Activated B cell treated with CpG ODN at 0.5 μM for 24 hours (primary cell): ENCODE measurements around the gene NFKBIE. TPM values are rescaled to one million over a fixed set of nuclear protein-coding genes. Genes with fewer than 3 reads are reported as not detected.

Source experiments
- ATAC-seq: fragments of 200-7000 bp; cut with Tn5 transposase; one replicate; pipeline ENCODE4 v1.10.0; 2021; ENCODE audit warnings: low read depth, mild to moderate bottlenecking, moderate library complexity
- CTCF ChIA-PET: fragments of 350-600 bp; sonication (Branson Sonifier 250); formaldehyde crosslinking; loops from one replicate; lab custom pipeline; 2021; ENCODE audit warnings: antibody characterized with exemption; lab: Charles Lee
- POLR2A ChIA-PET: fragments of 350-600 bp; sonication (Branson Sonifier 250); formaldehyde crosslinking; loops from one replicate; lab custom pipeline; 2021; ENCODE audit warnings: antibody characterized with exemption; lab: Charles Lee
- DNase-seq: peaks from one replicate; pipeline ENCODE4 v3.0.0; 2022
- H3K27ac Mint-ChIP-seq: one replicate; pipeline ENCODE4 v1.8.0; 2020; ENCODE audit warnings: mixed read lengths
- H3K27me3 Mint-ChIP-seq: one replicate; pipeline ENCODE4 v1.8.0; 2021; ENCODE audit warnings: mixed read lengths
- H3K36me3 Mint-ChIP-seq: one replicate; pipeline ENCODE4 v1.8.0; 2021; ENCODE audit warnings: low read depth, mixed read lengths
- H3K4me1 Mint-ChIP-seq: one replicate; pipeline ENCODE4 v1.8.0; 2021; ENCODE audit warnings: mixed read lengths
- H3K4me3 Mint-ChIP-seq: one replicate; pipeline ENCODE4 v1.8.0; 2020; ENCODE audit warnings: mild to moderate bottlenecking, mixed read lengths
- H3K9me3 Mint-ChIP-seq: one replicate; pipeline ENCODE4 v1.8.0; 2020; ENCODE audit warnings: mixed read lengths
- intact Hi-C: fragments of 100-400 bp; cut with micrococcal nuclease; formaldehyde crosslinking; loops from one replicate; pipeline ENCODE4 v1.15.1; 2024
- total RNA-seq: library from RNA; stranded (reverse); gene quantifications from 2 replicates; pipeline ENCODE4 v1.2.3, GENCODE V29; 2022
- TF ChIP-seq, protein P1 (sequence below): fragments of 200-600 bp; IDR thresholded peaks from one replicate; pipeline ENCODE4 v1.8.0; 2022; ENCODE audit warnings: antibody characterized with exemption, mild to moderate bottlenecking

NFKBIE gene
- total RNA-seq, 1 donor from 2014 or later, result 94.7 TPM

DNA sequence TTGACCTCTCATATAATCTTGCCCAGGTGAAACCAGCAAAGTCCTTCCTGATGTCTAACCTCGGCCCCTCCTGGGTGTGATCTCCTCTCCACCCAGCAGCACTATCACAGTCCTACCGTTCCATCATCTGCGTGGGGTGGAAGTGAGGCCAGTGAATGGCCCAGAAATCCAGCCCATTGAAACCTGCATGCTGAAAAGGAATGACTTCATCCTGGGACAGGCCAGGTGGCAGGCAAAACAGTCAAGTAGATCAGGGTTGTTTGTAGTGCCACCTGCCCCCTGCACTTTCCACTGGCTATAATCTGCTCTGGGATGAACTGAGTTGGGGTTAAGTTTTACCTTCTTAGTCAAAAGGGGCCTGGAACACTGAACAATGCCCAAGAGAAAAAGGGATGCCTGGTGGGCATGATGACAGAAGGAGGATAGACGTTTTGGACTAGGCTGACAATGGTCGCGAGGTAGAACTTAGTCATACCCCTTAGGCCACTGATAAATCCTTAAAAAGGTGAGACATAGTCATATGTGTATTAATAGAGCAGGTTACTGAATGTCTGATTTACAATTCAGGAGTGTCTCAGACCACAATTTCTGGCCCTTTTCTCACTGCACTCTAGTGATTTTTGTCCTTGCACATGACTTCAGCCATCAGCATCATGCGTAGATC is 26.5 kb downstream of the NFKBIE start:
- no peak for DNase-seq
- Mint-ChIP-seq H3K9me3 (no peaks in the 10 kb centered on the region), H3K4me1 (peaks cover 17% of the 10 kb centered on the region), H3K4me3 (peak overlapping the region; percentile 95), H3K27ac (peak overlapping the region; percentile 52), H3K36me3 (no peaks in the 10 kb centered on the region), H3K27me3 (no peaks in the 10 kb centered on the region)
- no peak for ATAC-seq
- intact Hi-C loops, result loop anchor here (1.0 kb wide), 3 partner anchors 16 to 143 kb away; partner anchors contain the start of gene SLC29A1
- ChIA-PET CTCF (interaction anchor here (1.8 to 5.1 kb wide), 2 partner anchors 15 to 66 kb away, joined by 15 to 30 read pairs; partner anchors contain the start of gene SLC29A1), POLR2A (interaction anchor here (1.1 to 3.1 kb wide), 3 partner anchors 8 to 64 kb away, joined by 5 to 43 read pairs (median 11); partner anchors contain the start of genes HSP90AB1 and SLC35B2)
- TF ChIP-seq, protein P1, sequence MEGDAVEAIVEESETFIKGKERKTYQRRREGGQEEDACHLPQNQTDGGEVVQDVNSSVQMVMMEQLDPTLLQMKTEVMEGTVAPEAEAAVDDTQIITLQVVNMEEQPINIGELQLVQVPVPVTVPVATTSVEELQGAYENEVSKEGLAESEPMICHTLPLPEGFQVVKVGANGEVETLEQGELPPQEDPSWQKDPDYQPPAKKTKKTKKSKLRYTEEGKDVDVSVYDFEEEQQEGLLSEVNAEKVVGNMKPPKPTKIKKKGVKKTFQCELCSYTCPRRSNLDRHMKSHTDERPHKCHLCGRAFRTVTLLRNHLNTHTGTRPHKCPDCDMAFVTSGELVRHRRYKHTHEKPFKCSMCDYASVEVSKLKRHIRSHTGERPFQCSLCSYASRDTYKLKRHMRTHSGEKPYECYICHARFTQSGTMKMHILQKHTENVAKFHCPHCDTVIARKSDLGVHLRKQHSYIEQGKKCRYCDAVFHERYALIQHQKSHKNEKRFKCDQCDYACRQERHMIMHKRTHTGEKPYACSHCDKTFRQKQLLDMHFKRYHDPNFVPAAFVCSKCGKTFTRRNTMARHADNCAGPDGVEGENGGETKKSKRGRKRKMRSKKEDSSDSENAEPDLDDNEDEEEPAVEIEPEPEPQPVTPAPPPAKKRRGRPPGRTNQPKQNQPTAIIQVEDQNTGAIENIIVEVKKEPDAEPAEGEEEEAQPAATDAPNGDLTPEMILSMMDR, result no peak

DNA sequence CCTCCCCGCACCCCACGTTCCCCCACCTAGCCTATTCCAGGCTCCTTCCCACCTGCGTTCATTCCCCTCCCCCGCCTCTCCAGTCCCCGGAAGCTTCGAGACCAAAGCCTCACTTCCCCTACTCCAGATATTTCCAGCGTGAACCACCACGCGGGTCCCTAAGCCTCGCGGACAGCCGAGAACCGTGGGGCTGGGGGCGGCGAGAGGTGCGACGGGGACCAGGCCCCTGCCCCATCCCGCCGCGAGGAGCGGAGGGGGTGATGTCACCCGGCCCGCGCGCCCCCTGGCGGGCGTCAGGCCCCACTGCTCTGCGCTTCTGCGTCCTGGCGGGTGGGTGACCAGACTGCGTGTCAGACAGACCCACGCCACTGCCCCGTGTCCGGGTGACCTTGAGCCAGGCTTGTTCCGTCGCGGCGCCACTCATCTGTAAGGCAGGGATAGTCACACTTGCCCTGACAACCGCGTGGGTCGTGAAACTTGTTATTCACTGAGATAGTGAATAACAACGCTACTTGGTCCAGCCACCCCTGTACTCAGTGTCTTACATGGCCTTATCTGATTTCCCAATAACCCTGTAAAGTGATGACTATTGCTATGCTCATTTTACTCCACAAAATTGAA is 27.4 kb downstream of the NFKBIE start:
- DNase-seq (peak; percentile 87), ATAC-seq (peak; percentile 91)
- intact Hi-C loops, result loop anchor here (1.0 kb wide), 4 partner anchors 8 to 142 kb away; partner anchors contain the start of gene SLC29A1
- peaks cover 2% of the 10 kb centered on the region for H3K36me3 Mint-ChIP-seq
- ChIA-PET CTCF (interaction anchor here (0.6 to 5.1 kb wide), 13 partner anchors 8 to 147 kb away, joined by 3 to 31 read pairs (median 4); partner anchors contain the start of genes HSP90AB1, SLC29A1 and SLC35B2), POLR2A (interaction anchor here (0.6 to 3.1 kb wide), 11 partner anchors 8 to 141 kb away, joined by 3 to 43 read pairs (median 5); partner anchors contain the start of genes HSP90AB1, MRPL14, SLC29A1 and SLC35B2)
- H3K4me3 Mint-ChIP-seq, result peak overlapping the region; percentile 95
- TF ChIP-seq, protein P1, result peak; percentile 84
- H3K4me1 Mint-ChIP-seq, result peaks cover 17% of the 10 kb centered on the region
- H3K9me3 Mint-ChIP-seq, result no peaks in the 10 kb centered on the region
- peak overlapping the region; percentile 90 for H3K27ac Mint-ChIP-seq
- H3K27me3 Mint-ChIP-seq, result no peaks in the 10 kb centered on the region

DNA sequence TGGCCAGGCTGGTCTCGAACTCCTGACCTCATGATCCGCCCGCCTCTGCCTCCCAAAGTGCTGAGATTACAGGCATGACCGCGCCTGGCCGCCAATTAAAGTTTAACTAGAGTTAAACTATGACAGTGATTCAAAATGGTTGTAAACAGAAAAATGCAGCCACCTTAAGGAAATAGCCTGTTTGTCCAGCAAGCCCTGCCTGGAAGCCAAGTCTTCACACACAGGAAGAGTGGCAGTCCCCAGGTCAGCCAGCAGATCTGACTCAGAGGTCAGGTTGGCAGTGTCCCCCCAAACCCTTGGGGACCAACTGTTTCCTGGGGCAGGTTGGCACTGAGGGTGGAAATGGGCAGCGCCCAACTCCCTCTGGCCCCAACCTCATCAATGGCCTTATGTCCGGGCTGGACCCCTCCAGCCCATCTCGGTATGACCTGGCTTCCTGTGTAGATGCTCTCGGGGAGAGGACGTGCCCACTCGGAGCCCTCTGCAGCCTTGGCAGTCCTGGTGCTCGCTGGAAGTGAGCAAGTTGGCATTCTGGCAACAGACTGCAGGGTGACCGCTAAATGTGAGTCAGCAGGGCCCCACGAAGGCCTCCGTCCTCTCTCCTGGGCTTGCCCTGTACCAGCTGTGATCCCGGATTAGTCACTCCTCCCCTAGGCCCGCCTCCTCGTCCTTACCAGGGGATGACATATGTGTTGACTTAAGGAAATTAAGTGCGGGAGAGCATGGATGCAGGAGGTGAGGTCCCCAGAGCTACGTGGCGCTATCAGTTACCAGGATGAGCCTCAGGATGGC is 28.1 kb downstream of the NFKBIE start:
- Mint-ChIP-seq H3K4me3 (peak overlapping the region; percentile 95), H3K9me3 (no peaks in the 10 kb centered on the region), H3K4me1 (peaks cover 17% of the 10 kb centered on the region), H3K36me3 (peaks cover 2% of the 10 kb centered on the region), H3K27ac (peak overlapping the region; percentile 90), H3K27me3 (no peaks in the 10 kb centered on the region)
- ChIA-PET POLR2A (interaction anchor here (0.6 to 3.1 kb wide), 11 partner anchors 8 to 141 kb away, joined by 3 to 43 read pairs (median 5); partner anchors contain the start of genes HSP90AB1, MRPL14, SLC29A1 and SLC35B2), CTCF (interaction anchor here (0.6 to 5.1 kb wide), 13 partner anchors 9 to 147 kb away, joined by 3 to 31 read pairs (median 4); partner anchors contain the start of genes HSP90AB1, SLC29A1 and SLC35B2)
- peak; percentile 81 for ATAC-seq
- intact Hi-C loops, result loop anchor here (1.0 kb wide), 1 partner anchor 9 kb away; no protein-coding TSS in a partner anchor
- DNase-seq, result no peak
- TF ChIP-seq, protein P1, result no peak

DNA sequence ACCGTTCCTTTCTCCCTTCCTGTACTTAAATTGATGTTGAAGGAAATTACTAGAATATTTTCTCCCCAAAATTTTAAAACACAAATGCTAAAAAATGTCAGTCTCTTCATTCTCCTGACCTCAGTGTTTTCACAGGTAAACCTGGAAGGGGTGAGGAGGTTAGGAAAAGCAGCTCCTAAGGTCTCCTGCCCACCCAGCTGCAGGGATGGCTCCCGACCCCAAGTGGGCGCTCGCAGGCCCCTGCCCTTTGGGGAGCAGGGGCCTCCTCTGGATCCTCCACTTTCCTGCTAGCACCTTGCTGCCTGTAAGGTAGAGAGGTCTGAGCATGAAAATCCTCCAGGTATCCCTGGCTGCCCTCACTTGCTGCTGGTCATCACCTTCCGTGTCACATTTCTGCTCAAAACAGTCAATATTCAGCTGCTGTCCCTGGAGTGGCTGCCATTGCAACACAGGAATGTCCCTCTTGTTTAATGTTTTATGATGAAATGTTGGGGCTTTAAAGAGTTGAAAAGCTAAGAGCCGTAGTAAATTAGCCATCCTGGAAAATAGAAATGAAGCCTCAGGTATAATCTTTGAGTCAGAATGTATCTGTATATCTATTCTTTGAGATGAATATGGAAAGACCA is 29.3 kb downstream of the NFKBIE start:
- Mint-ChIP-seq H3K4me3 (no peak overlapping the region), H3K27me3 (no peaks in the 10 kb centered on the region), H3K4me1 (peaks cover 17% of the 10 kb centered on the region), H3K9me3 (no peaks in the 10 kb centered on the region), H3K27ac (no peak overlapping the region), H3K36me3 (peaks cover 2% of the 10 kb centered on the region)
- ATAC-seq, result no peak
- TF ChIP-seq, protein P1, result no peak
- CTCF ChIA-PET, result interaction anchor here (1.3 to 5.1 kb wide), 6 partner anchors 10 to 63 kb away, joined by 4 to 31 read pairs (median 4); partner anchors contain the start of genes HSP90AB1 and SLC35B2
- DNase-seq, result no peak
- intact Hi-C loops, result no loop called here
- POLR2A ChIA-PET, result interaction anchor here (1.8 to 3.1 kb wide), 2 partner anchors 11 to 12 kb away, joined by 14 to 43 read pairs; partner anchors contain the start of genes HSP90AB1 and SLC29A1
